22Rv1 (cell line): Measurements from ENCODE around the gene NFYB.

Experiments used
- ZFX ChIP-seq: fragments of 450-650 bp; IDR thresholded peaks from 2 replicates; pipeline ENCODE4 v1.6.1; 2017; ENCODE audit warnings: antibody characterized with exemption, borderline replicate concordance
- TF ChIP-seq, protein P1 (sequence below): fragments of 450-650 bp; IDR thresholded peaks from 2 replicates; pipeline ENCODE4 v1.5.1; 2017; ENCODE audit warnings: mild to moderate bottlenecking

DNA sequence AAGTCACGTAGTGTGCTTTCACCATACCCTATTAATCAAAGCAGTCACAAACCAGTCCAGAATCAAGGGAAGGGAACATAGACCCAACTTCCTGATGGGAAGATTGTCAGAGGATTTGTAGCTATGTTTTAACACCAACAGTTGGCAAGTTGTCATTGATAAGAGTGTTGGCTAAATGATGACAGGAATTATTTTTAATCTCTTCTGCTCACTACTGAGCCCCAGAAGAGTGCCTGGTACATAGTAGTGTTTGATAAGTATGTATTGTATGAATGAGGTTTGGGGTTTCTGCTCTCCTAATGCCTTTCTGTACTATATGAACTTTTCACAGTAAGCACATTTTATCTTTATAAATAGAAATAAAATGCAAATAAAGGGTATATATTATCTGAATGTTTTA, 59.0 kb downstream of the NFYB start:
- no peak for TF ChIP-seq ZFX
- TF ChIP-seq, protein P1, sequence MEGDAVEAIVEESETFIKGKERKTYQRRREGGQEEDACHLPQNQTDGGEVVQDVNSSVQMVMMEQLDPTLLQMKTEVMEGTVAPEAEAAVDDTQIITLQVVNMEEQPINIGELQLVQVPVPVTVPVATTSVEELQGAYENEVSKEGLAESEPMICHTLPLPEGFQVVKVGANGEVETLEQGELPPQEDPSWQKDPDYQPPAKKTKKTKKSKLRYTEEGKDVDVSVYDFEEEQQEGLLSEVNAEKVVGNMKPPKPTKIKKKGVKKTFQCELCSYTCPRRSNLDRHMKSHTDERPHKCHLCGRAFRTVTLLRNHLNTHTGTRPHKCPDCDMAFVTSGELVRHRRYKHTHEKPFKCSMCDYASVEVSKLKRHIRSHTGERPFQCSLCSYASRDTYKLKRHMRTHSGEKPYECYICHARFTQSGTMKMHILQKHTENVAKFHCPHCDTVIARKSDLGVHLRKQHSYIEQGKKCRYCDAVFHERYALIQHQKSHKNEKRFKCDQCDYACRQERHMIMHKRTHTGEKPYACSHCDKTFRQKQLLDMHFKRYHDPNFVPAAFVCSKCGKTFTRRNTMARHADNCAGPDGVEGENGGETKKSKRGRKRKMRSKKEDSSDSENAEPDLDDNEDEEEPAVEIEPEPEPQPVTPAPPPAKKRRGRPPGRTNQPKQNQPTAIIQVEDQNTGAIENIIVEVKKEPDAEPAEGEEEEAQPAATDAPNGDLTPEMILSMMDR, result no peak
